22Rv1 (cell line): ENCODE measurements around the gene WDFY2.

Experiments used
- H3K27ac ChIP-seq: fragments of 450-650 bp; 2 replicates; pipeline ENCODE4 v1.5.1; 2017
- ZFX ChIP-seq: fragments of 450-650 bp; IDR thresholded peaks from 2 replicates; pipeline ENCODE4 v1.6.1; 2017; ENCODE audit warnings: antibody characterized with exemption, borderline replicate concordance
- TF ChIP-seq, protein P1 (sequence below): fragments of 450-650 bp; IDR thresholded peaks from 2 replicates; pipeline ENCODE4 v1.5.1; 2017; ENCODE audit warnings: mild to moderate bottlenecking

WDFY2 gene

DNA sequence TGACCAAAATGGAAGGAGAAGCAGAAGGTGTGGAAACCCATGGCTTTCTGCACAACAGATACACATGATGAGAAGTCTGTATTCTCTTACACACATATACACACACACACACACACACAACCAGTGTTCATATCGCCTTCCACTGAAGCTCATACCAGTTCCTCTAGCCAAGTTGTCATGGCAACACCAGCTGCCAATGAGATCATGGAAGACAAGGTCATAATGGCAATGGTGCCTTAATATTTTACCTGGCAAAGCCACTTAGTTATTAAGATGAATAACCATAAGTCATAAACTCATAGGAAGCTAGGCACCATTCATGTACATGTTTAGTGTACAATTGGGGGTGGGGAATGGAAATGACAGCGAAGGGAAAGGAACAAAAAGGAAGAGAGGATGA lies 222.3 kb downstream of the WDFY2 start:
- H3K27ac ChIP-seq = no peak overlapping the region
- TF ChIP-seq, protein P1, sequence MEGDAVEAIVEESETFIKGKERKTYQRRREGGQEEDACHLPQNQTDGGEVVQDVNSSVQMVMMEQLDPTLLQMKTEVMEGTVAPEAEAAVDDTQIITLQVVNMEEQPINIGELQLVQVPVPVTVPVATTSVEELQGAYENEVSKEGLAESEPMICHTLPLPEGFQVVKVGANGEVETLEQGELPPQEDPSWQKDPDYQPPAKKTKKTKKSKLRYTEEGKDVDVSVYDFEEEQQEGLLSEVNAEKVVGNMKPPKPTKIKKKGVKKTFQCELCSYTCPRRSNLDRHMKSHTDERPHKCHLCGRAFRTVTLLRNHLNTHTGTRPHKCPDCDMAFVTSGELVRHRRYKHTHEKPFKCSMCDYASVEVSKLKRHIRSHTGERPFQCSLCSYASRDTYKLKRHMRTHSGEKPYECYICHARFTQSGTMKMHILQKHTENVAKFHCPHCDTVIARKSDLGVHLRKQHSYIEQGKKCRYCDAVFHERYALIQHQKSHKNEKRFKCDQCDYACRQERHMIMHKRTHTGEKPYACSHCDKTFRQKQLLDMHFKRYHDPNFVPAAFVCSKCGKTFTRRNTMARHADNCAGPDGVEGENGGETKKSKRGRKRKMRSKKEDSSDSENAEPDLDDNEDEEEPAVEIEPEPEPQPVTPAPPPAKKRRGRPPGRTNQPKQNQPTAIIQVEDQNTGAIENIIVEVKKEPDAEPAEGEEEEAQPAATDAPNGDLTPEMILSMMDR = no peak
- TF ChIP-seq ZFX = no peak

GRCh38 chr13:51807041-51807440 lies 222.8 kb downstream of the WDFY2 start:
- TF ChIP-seq, protein P1 = no peak
- no peak for TF ChIP-seq ZFX
- H3K27ac ChIP-seq = no peak overlapping the region

DNA sequence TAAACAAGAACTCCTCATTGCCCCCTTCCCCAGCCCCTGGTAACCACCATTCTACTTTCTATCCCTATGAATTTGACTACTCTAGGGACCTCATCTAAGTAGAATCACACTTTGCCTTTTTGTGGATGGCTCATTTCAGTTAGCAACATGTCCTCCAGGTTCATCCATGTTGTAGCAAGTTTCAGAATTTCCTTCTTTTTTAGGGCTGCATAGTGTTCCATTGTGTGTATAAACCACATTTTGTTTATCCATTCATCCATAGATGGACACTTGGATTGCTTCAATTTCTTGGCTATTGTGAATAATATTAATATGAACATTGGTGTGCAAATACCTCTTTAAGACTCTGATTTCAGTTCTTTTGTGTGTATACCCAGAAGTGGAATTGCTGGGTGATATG lies 224.5 kb downstream of the WDFY2 start:
- H3K27ac ChIP-seq = no peak overlapping the region
- no peak for TF ChIP-seq ZFX
- TF ChIP-seq, protein P1 = no peak

- no peak overlapping the region for H3K27ac ChIP-seq
- TF ChIP-seq, protein P1 = no peak
- TF ChIP-seq ZFX = no peak
These were observed 226.8 kb downstream of the WDFY2 start for GRCh38 chr13:51811046-51811445.

GRCh38 chr13:51811920-51812451 lies 227.7 kb downstream of the WDFY2 start:
- no peak overlapping the region for H3K27ac ChIP-seq
- TF ChIP-seq ZFX = no peak
- TF ChIP-seq, protein P1 = no peak

DNA sequence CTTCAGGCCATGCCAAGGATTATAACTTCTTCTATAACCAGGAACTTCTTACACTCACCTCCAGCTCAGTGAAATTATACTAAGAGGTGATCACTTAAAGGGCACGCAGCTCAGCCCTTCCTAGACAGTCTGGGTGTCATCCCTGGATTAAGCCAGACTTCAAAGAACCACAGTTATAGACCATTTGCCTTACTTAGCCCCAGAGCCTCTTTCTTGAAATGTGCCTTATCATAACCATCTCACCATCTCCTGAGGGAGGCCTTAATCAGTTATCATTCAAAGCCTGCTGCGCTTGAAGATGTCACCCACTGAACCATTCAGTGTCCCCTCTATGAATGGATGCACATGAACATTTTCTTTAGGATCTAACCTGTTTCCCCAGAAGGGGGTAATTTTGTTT lies 229.8 kb downstream of the WDFY2 start:
- H3K27ac ChIP-seq = no peak overlapping the region
- TF ChIP-seq, protein P1 = no peak
- TF ChIP-seq ZFX = no peak

GRCh38 chr13:51814825-51815650 lies 230.8 kb downstream of the WDFY2 start:
- TF ChIP-seq ZFX = no peak
- TF ChIP-seq, protein P1 = peak; percentile 91

More at GRCh38 chr13:51814825-51815650, 230.8 kb downstream of the WDFY2 start:
- H3K27ac ChIP-seq = no peak overlapping the region
